ENCODE results near the gene PDIK1L. TPM values are rescaled to one million over a fixed set of nuclear protein-coding genes. Genes with fewer than 3 reads are reported as not detected.

PDIK1L gene
- total RNA-seq, 3 donors from 2014 or later (not counting 1 experiment from before 2014, with no cell fraction given), result 3.1 to 8.2 (median 8.1) TPM

GRCh38 chr1:26081267-26082019 is 30.2 kb upstream of the PDIK1L start:
- no peak overlapping the region for H3K4me3 ChIP-seq (ENCODE audit: low read length)
- Mint-ChIP-seq H3K27ac (no peak overlapping the region), H3K9me3 (no peaks in the 10 kb centered on the region), H3K27me3 (ENCODE audit: low read depth in 2 of 2) (peaks cover 16 to 26% of the 10 kb centered on the region in 2 donors), H3K36me3 (no peaks in the 10 kb centered on the region), H3K4me3 (no peak overlapping the region), H3K4me1 (no peaks in the 10 kb centered on the region)
- no peak for ATAC-seq
- 45% methylated on average over 7 of the region's 8 CpGs for WGBS (ENCODE audit: insufficient coverage)
- intact Hi-C loops (cut with micrococcal nuclease), result no loop called here
- DNase-seq, result no peak
- TF ChIP-seq CTCF (IDR thresholded peaks at IDR 0.05), result no peak
- H3K36me3 ChIP-seq (ENCODE audit: control insufficient read depth, insufficient read depth, low read length), result no peaks in the 10 kb centered on the region
- H3K27ac ChIP-seq (ENCODE audit: low read length), result no peak overlapping the region
- no peaks in the 10 kb centered on the region for H3K27me3 ChIP-seq (ENCODE audit: control insufficient read depth, insufficient read depth, low read length)
- H3K4me1 ChIP-seq (ENCODE audit: control insufficient read depth, insufficient read depth, low read length), result no peaks in the 10 kb centered on the region
- H3K9me3 ChIP-seq (ENCODE audit: control insufficient read depth, insufficient read depth, low read length), result no peaks in the 10 kb centered on the region

GRCh38 chr1:26082020-26082350 is 29.6 kb upstream of the PDIK1L start:
- ATAC-seq, result no peak
- no peak overlapping the region for H3K4me3 Mint-ChIP-seq
- Histone ChIP-seq H3K27ac (ENCODE audit: low read length) (no peak overlapping the region), H3K4me1 (ENCODE audit: control insufficient read depth, insufficient read depth, low read length) (no peaks in the 10 kb centered on the region), H3K27me3 (ENCODE audit: control insufficient read depth, insufficient read depth, low read length) (no peaks in the 10 kb centered on the region), H3K36me3 (ENCODE audit: control insufficient read depth, insufficient read depth, low read length) (no peaks in the 10 kb centered on the region), H3K4me3 (ENCODE audit: low read length) (no peak overlapping the region), H3K9me3 (ENCODE audit: control insufficient read depth, insufficient read depth, low read length) (no peaks in the 10 kb centered on the region)
- 71% methylated on average over 2 of the region's 3 CpGs for WGBS (ENCODE audit: insufficient coverage)
- intact Hi-C loops (cut with micrococcal nuclease), result no loop called here
- peaks cover 16 to 26% of the 10 kb centered on the region in 2 donors for H3K27me3 Mint-ChIP-seq (ENCODE audit: low read depth in 2 of 2)
- H3K9me3 Mint-ChIP-seq, result no peaks in the 10 kb centered on the region
- H3K4me1 Mint-ChIP-seq, result no peaks in the 10 kb centered on the region
- H3K36me3 Mint-ChIP-seq, result no peaks in the 10 kb centered on the region
- DNase-seq, result no peak
- no peak for TF ChIP-seq CTCF (IDR thresholded peaks at IDR 0.05)
- H3K27ac Mint-ChIP-seq, result no peak overlapping the region

- intact Hi-C loops (cut with micrococcal nuclease), result no loop called here
- no peaks in the 10 kb centered on the region for H3K36me3 ChIP-seq (ENCODE audit: control insufficient read depth, insufficient read depth, low read length)
- Mint-ChIP-seq H3K9me3 (no peaks in the 10 kb centered on the region), H3K36me3 (no peaks in the 10 kb centered on the region), H3K27ac (no peak overlapping the region), H3K4me3 (no peak overlapping the region), H3K27me3 (ENCODE audit: low read depth in 2 of 2) (peaks cover 16 to 19% of the 10 kb centered on the region in 2 donors), H3K4me1 (no peaks in the 10 kb centered on the region)
- no peak for ATAC-seq
- no peaks in the 10 kb centered on the region for H3K27me3 ChIP-seq (ENCODE audit: control insufficient read depth, insufficient read depth, low read length)
- no peak overlapping the region for H3K4me3 ChIP-seq (ENCODE audit: low read length)
- no peak for TF ChIP-seq CTCF (IDR thresholded peaks at IDR 0.05)
- no peaks in the 10 kb centered on the region for H3K9me3 ChIP-seq (ENCODE audit: control insufficient read depth, insufficient read depth, low read length)
- no peaks in the 10 kb centered on the region for H3K4me1 ChIP-seq (ENCODE audit: control insufficient read depth, insufficient read depth, low read length)
- no peak for DNase-seq
- WGBS (ENCODE audit: insufficient coverage), result 80% methylated on average over 5 of the region's 5 CpGs
- no peak overlapping the region for H3K27ac ChIP-seq (ENCODE audit: low read length)
Observed at GRCh38 chr1:26083208-26083607, 28.4 kb upstream of the PDIK1L start.

- Histone ChIP-seq H3K27ac (ENCODE audit: low read length) (no peak overlapping the region), H3K4me3 (ENCODE audit: low read length) (no peak overlapping the region), H3K4me1 (ENCODE audit: control insufficient read depth, insufficient read depth, low read length) (no peaks in the 10 kb centered on the region), H3K9me3 (ENCODE audit: control insufficient read depth, insufficient read depth, low read length) (no peaks in the 10 kb centered on the region), H3K27me3 (ENCODE audit: control insufficient read depth, insufficient read depth, low read length) (no peaks in the 10 kb centered on the region), H3K36me3 (ENCODE audit: control insufficient read depth, insufficient read depth, low read length) (no peaks in the 10 kb centered on the region)
- Mint-ChIP-seq H3K9me3 (no peaks in the 10 kb centered on the region), H3K27ac (no peak overlapping the region), H3K4me1 (no peaks in the 10 kb centered on the region), H3K36me3 (no peaks in the 10 kb centered on the region), H3K4me3 (no peak overlapping the region), H3K27me3 (ENCODE audit: low read depth in 2 of 2) (peaks cover 12% of the 10 kb centered on the region in 2 donors)
- ATAC-seq (no peak), DNase-seq (no peak)
- TF ChIP-seq CTCF (IDR thresholded peaks at IDR 0.05), result no peak
- WGBS (ENCODE audit: insufficient coverage), result 71% methylated on average over 2 of the region's 2 CpGs
- intact Hi-C loops (cut with micrococcal nuclease), result no loop called here
Observed at GRCh38 chr1:26084091-26084561, 27.5 kb upstream of the PDIK1L start.
